HUDEP-2 (cell line): ENCODE data around the gene YAP1.

Experiments used
- DNase-seq, 76 experiments: peaks; one replicate each; lab custom pipeline; 2025; ENCODE audit not compliant: unreplicated experiment in 76 of 76; lab: John Stamatoyannopoulos, UW

YAP1 gene

DNA sequence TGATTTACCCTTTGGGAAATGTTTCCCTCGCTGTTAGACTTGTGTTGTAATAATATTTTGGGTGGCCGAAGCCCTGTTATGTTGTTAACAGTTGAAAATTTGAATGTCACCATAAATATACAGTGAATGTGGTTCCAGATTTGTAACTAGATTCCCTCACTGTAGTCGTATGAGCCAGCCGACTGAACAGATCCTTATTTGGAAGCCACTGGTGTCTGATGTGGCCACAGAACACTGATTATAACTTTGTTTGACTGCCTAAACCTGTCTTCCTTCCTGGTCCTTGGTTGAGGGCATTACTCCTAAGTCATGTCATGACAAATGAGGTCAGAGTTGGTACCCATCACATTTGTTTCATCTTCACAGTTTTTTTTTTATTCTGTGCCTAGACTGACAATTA, 45.4 kb downstream of the YAP1 start:
- no peak for DNase-seq

DNA sequence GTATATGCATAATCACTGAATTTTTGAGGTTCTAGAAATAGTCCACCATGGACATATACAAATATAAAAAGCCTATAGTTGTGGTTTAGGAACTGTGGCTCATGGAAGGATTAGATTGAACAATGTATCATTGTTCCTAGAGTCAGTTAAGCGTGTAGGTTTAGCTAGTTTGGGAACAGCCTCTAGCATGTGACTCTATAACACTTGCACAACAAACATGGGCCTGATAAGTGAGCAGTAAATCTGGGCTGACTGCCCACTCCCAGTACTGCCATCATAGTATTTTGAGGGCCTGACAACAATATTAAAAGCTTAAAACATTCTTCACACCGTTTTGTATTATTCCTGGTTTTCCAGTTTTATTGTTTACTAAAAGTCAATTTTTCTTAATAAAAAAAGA, 47.0 kb downstream of the YAP1 start:
- no peak for DNase-seq

DNA sequence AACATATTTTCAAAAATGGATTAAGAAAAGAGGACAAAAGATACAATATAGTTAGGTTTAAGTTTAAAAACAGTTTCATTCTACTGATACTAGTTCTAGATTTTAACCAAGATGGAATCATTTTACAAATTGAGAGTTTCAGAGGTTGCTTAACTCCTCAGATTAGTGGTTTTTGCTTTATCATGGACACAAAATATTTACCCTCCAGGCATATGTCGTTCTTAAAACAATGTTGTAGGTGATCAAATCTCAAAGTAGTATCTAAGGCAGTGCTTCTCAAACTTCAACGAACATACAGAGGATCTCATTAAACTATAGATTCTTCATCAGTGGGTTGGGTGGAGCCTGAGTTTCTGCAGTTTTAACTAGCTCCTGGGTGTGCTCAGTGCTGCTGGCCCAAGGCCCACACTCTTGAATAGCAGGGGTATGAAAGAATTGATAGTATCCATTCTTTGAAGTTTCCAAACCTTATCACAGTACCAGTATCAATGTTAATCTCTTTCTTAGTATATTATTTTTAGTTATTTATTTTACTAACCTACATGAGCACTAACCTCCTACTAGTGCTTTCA, 48.0 kb downstream of the YAP1 start:
- DNase-seq = no peak

DNA sequence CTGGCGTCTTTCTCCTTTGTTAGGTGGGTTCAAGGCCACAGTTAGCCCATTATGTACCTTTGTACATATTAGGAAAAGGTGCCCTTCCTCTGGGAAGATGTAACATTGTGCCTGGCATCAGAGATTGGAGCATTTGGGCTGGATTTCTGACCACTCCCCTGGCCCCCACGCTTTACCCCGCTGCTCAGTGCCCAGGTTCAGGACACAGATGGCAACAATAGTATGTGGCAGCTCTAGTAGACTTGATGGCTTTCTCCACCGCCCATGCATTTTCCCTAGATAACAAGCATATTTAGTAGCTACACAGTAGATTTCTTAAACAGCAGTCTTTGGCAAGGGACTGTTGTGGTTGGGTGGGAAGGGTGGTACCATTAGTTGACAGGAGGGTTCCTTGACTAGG, 53.1 kb downstream of the YAP1 start:
- DNase-seq = no peak

DNA sequence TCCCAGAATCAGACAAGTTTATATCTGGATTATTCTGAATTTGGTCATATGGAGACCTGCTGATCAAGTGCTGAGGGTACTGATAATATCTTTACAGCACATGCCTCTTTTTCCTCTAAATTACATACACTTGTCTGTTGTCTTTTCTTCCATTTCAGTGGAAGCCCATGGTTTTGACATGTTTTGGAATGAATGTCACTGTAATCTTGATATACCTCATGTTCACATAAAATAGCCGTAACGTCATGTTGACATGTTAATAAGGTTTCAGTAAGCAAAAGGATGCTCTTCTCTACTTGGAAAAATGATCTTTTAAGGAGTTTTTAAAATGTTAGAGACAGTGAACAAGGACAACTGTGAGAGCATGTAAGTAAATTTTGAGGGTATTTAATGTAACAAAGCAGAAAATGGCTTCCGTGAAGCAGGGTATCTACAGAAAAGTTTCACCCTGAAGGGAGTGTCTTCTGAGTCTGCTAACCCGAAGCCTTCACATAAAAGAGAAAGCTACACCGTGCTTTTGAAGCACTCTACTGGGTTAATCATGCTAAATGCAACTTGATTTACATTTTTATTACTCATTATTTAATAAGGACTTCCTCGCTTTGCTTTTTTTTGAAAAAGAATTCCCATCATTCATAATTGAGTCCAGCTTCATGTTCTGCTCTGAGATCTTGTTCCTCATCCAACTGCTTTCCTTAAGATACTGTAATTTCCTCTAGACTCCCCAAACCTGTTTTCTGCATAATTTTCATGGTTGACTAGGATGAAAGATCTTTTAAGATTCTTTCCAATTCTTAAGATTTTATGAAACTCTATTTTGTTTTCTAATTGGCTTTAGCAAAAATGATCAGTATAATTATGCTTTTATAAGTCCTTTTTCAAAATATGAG, 56.2 kb downstream of the YAP1 start:
- no peak for DNase-seq

DNA sequence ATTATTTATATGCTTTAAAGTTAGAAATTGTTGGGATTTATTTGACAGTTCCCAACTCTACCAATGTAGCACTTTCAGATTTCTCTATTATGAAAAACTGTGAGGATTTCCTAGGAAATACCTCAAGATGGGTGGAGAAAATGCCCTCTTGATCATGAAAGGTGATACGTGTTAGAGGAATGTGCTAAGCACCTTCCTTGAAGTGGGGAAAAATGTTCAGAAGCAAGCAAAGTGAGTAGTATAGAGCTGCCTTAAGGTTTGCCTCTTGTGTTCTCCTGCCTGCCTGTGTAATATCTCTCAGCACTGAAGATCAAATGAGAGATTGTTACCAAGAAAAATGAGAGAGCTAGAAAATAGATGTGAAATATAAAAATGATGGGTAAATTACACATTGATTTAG, 58.2 kb downstream of the YAP1 start:
- no peak for DNase-seq

DNA sequence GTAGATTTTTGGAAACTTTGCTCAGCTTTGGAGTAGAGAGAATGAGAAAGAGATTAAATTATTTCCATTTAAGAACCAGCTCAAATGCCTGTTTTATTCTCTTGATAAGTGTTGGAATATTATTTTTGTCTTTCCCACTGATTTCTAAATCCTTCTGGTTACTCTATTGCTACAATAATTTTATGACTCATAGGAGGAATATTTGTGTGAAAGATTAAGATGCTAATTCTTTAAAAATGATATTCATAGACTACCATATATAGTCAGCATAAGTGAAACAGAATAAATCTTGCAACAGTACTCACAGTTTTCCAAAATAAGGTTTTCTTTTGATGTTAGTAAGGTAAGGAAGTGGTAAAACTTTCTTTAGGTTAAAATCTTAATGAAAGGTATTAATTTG, 60.9 kb downstream of the YAP1 start:
- DNase-seq = no peak

DNA sequence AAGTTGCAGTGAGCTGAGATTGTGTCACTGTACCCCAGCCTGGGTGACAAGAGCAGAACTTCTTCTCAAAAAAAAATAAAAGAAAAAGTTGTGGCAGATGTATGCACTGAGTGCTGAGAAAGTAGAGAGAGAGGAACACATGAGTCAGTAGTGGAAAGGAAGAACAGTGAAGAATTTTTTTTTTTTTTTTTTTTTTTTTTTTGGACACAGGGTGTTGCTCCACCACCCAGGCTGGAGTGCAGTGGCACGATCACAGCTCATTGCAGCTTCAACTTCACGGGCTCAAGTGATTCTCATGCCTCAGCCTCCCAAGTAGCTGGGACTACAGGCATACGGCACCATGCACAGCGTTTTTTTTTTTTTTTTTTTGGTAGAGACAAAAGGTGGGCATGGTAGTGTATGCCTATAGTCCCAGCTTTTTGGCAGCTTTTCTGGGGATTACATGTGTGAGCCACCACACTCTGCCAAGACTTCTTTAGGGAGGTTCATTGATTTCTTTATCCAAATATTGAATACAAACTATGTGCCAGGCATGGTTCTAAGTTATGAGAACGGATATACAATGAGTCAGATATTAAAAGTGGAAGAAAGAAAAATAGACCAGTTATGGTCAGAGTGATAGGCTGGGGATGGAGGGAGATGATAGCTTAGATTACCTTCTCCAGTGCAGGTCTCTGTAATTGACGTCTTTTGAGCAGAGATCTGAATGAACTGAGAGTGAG, 62.0 kb downstream of the YAP1 start:
- no peak for DNase-seq

DNA sequence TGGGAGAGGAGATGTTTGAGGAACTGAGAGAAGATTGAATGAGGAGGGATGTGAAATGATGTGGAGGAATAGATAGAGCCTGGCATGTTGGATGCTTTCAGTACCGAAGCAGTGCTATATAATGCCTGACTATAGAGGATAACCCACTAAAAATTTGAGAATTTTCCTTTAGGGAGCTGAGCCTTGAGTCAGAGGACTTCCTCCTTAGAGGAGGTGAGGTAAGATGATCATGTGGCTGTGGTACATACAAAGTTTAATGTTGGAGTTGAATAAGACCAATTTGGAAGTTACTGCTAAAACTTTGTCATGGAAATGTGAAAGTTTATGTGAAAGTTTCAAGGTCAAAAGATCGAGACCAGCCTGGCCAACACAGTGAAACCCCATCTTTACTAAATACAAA, 66.9 kb downstream of the YAP1 start:
- no peak for DNase-seq

DNA sequence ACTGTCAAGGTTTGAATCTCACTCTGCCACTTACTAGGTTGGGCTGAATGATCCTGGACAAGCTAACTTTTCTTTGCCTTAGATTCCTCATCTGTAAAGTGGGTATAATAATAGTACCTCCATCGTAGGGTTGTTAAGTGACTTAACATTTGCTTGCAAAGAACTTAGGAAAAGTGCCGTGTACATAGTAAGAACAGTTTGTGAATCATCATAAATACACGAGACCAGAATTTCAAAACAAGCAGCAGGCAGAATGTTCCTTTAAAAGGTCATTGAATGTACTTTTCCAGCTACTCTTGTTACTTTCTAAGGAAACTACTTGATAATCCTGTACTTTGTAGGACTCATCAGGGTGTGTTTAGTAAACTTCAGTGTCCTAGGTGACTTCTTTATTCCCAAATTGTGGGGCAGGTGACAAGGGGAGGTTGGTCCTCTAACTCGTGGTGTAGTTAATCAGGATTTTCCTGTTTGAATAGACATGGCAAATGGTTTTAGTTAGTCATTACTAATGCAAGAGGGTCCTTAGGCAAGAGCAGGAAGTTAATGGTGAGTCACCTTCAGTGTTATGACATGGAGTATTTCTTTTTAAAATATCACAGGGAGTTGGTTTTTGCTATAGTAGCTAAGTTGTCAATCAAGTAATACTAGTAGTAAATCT, 67.9 kb downstream of the YAP1 start:
- DNase-seq = no peak

DNA sequence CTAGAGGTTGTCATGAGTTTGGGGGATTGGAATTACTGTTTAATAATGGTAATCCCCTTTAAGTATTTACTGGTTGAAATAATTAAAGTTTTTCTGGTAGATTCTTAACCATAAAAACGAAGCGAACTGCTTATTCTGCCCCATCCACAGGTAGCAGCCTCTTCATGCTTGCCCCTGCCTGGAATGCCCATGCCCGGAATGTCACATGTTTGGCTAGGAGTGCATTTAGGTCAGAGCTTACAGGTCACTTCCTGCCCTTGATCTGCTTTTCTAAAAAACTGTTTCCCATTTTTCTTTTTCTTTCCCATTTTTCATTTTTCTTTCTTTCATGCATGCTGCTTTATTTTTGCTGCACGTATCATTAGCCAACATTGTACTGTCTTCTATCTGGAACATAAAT, 69.1 kb downstream of the YAP1 start:
- no peak for DNase-seq

DNA sequence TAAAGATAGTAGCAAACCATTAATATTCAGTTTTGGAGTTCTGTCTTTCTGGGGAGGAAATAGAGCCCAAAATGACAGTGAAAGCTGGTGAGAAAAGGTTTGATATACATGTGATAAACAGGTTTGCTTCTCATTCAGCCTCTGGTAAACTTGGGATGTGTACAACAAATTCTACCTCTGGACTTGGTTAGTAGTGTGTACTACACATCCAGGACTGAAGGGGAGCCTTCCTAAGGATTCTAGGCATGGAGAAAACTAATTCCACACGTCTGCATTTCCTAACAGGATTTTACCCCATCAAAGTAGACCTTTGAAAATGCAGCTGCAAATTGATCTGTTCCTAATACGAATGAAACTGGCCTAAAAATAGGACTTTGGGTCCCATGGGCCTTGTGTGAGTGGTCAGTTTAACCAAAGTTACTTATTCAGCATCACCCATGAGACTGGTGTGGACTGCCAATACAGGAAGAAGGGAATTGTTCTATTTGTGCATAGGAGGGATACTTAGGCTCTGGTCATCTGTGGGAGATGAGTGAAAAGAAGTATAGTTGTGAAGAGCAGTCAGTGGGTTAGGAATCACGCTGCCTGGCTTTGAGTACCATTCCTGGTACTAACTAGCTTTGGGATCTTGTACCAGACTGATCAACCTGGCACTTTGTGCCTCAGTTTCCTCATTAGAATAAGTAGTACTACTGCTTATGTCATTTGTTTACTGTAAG, 74.2 kb downstream of the YAP1 start:
- no peak for DNase-seq

DNA sequence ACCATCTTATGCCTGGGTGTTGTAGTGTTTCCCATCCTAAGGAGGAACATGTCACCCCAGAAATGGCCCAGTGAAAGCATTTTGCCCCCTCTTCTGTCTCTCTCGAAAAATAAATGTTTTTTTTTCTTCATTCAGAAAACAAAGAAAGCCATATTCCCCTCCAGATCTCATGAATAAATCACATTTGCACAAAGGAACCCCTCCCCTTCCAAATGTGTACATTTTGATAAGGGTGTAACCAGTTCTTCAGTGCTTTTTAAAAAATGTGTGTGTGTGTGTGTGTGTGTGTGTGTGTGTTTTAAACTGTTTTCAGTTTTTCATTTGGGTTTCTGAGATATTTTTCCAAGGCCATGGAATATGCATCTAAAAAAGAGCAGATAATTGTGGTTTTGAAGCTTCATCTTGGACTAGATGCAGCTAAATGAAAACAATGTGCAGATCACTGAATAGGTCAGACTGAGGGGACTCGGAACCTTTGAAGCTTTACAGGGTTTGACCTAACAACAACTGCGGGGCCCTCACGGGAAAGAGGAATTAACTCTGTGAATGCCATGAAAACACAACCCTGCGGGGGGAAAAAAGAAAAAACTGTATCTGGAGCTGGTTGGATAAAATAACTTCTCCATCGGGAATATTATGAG, 76.4 kb downstream of the YAP1 start:
- no peak for DNase-seq

DNA sequence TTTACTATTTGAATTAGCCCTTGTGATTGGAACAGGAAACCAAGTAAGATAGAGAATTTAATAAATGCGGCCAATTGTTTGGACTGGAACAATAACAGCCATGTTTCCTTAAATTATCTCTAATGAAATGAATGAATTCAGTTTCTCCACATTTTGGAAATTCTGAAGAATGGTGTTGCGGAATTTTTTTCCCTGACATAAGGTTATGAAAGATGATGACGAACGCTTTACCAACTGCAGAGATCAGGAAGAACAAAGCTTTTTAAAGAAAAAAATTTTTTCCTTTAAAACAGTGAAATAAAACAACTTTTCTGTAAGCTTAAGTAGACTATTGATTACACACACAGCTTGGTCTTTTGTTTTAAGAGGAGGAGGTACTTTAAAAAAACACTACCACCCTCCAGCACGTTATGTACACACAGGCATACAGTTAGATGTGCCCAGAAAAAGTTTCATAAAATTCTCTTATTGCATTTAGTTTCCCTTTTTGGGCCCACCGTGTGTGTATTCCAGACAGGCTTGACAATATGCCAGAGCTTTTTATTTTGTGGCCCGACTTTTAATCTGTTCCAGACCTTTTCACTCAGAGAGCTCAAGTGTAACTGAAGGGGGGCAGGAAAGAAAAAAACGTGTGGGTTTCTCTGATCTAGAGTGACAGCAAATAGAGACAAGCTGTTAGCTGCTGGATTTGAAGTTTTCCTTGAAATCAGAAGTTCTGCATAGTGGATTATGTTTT, 77.3 kb downstream of the YAP1 start:
- no peak for DNase-seq

DNA sequence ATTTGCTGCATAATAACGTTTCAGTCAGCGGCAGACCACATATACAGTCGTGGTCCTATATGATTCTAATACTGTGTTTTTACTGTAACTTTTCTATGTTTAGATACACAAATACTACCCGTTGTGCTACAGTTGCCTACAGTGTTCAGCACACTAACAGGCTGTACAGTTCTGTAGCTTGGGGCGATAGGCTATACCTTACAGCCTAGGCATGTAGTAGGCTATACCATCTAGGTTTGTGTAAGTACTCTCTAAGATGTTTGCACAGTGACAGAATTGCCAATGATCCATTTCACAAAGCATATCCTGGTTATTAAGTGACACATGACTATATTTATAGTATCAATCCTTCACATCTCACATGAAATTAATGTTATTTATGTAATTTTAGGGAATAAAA, 78.2 kb downstream of the YAP1 start:
- DNase-seq = no peak

DNA sequence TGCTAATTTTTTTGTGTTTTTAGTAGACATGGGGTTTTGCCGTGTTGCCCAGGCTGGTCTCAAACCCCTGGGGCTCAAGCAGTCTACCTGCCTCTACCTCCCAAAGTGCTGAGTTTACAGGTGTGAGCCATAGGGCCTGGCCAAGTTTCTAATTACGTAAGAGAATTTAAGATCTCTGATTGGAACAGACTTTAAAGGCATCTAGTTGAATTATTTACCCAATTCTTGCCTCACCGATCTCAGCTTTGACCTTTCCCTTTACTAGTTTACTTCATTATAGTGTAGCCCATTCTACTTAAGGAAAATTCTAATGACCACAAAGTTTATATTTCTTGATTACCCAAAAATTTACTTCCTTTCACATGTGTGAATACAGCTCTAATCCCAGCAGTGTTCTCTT, 81.6 kb downstream of the YAP1 start:
- DNase-seq = no peak

DNA sequence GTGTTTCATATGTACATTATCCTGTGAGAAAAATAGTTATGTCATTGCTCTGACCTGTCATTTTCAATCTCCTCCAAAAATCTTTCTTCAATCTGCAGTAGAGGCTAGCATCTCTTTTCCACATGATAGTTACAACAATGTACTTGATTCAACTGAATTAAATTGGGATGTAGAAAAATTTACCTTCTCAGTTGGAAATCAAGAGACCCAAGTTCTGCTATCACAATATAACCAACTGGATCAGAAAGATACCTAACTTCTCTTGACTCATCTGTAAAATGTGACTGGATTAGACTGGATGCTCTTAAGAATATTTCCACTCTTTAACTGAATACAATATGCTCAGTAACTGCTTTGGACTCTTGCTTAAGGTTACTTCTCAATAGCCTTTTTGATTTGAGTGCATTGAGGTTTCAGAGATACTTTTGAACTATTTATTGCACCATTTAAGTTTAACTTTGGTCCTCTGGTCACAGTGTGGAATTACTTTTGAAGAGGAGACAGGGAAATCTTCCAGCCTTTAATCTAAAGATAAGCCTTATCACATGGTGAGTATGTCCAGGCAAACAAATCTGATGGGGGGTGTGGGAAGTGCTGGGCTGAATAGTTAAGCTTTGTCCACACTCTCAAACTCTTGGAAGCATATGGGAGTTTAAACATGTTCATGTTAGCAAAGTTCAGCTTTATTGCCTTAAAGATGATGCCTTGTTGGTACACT, 82.3 kb downstream of the YAP1 start:
- DNase-seq = no peak

DNA sequence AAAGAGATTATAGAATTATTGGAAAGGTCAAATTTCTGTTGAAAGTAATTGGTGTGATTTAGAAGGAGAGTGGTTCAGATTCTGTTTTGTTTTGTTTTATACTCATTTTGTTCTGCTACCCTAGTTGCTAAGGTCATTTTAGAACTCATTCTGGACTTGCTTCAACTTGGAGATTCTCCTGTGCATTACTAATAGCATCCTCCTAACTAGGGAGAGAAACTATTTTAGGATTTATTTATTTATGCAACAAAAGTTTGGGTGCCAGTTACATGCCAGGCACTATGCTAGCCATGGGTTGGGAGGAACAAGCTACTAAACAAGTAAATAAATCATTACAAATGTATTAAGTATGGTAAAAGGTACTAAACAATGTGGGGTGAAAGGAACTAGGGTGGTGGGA, 84.0 kb downstream of the YAP1 start:
- DNase-seq = no peak

DNA sequence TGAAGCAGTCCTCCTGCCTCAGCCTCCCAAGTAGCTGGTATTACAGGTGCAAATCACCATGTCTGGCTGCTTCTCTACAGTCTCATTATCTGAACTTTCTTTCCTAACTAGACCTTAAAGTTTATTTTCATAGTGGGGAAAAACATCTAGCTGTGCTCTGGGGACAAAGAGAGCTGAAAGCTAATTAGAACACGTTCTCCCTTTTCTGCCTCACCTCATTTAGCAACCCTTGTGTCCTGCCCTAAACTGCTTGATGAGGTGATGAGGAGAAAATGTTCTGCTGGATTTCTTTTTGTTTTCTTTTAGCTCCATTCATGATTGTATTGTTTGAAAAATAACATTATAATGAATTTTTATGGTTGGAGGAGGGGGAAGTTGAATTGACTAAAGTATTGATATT, 84.7 kb downstream of the YAP1 start:
- DNase-seq = no peak
